GM18505 (cell line): Measurements from ENCODE around the gene KIF1A.
"Not testable (repeated sequence)": the region's sequence is repeated elsewhere in the genome, so short reads cannot be mapped to it uniquely, and the experiment has no call there.

Source experiments
- ATAC-seq: cut with Tn5 transposase; IDR thresholded peaks from one replicate; pipeline ENCODE4 v1.9.1; 2021; ENCODE audit not compliant: unreplicated experiment
- POLR2A ChIP-seq: IDR thresholded peaks from 4 replicates; pipeline ENCODE4 v1.6.1; 2011; ENCODE audit warnings: borderline replicate concordance; ENCODE audit not compliant: insufficient read depth, insufficient read length; ENCODE audit errors: extremely low read depth

KIF1A gene

DNA sequence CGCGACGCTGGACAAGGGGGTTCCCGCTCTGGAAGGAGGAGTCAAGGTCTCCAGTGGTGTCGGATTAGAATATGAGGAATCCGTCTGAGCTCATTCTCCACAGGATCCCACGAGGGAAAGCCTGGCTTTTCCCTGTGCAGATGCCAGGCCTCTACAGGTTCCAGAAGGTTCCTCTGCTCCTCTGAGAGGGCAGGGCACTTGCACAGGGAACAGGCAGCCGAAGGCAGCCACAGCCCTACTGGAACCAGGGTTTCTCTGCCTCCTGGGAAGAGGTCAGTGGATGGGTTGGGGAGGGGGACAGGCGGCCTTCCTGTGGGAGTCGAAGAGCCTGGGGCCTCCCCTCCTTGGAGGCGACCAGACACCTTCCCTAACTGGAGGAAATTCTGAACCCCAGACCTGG lies 130.0 kb downstream of the KIF1A start:
- no peak for ATAC-seq

DNA sequence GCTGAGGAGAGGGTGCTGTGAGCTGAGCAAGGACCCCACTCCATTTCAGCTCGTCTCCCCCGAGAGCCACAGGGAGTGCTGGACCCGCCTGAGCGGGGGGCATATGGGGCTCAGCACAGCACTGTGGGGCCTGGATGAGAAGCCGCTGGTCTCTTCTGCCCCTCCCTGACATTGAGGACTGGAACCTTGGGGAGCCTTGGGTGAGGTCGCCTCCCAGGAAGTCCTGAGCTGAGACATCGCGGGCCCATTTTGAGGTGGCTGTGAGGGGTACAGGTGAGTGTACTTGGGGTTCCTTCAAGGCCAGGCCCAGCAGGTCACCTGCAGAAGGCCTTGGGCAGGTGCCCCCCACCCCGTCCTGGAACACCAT lies 131.5 kb downstream of the KIF1A start:
- ATAC-seq = no peak
- no peak for TF ChIP-seq POLR2A

More for the DNA sequence above, 130.0 kb downstream of the KIF1A start:
- TF ChIP-seq POLR2A = no peak

DNA sequence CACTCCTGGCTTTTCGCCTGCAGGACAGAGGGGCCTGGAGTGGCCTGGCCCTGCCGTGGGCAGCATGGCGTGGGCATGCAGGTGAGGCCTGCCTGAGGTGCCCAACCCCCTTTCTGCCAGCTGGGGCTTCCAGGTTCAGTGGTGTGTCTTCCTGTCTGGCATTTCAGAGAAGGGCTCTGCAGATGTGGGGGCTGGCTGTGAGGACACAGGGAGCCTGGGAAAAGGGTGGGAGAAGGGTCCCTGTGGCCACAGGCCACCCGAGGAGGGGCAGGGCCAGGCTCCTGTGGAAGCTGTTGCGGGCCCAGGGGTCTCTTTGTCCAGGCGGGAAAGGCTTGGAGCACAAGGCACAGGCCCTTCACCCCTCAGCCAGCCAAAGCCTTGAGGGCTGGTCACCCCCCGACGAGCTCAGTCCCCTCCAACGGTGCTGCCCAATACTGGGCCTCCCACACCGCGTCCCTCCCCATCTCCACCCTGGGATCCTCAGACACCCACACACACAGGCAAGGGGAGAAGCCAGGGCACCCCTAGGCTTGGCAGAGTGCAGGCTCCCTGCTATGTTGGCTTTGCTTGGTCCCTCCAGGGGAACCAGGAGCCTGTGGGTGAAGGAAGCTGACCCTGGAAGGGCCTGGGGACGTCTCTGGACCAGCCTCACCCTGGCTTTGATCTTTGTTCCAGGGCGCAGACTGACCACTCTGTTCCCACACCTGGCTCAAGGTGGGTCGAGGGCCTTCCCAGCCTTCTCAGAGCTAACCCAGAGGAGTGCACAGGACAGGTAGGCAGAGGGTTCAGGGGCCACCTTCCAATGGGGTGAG lies 132.1 kb downstream of the KIF1A start:
- ATAC-seq = no peak
- TF ChIP-seq POLR2A = no peak

DNA sequence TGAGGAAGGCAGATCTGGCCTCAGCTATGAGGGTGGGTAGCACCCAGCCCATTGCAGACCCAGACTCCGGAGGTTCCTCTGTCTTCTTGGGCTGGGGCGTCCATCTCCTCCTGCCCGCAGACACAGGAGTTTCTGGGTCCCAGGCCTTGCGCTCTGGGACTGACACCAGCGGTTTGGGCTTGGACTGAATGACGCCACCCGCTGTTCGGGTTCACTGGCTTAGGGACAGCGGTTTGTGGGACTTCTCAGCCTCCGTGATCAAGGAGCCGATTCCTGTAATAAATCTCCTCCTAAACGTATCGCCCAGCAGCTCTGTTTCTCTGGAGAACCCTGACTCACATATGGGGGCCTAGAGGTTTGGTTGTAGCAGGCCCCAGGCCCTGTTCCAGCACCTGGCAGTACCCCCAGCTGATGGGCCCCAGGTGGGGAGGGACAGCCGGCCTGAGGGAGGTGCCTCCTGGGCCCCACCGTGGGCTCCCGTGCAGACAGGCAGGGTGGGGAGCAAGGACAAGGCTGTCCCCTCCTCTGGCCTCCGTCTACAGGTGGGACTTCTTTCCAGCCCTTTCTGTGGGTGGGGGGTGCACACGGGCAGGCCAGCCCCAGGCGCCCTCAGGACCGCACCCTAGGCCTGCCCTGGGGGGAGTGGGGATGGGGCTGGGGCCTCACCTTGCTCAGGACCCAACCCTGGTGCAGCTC lies 132.8 kb downstream of the KIF1A start:
- ATAC-seq = no peak
- no peak for TF ChIP-seq POLR2A

DNA sequence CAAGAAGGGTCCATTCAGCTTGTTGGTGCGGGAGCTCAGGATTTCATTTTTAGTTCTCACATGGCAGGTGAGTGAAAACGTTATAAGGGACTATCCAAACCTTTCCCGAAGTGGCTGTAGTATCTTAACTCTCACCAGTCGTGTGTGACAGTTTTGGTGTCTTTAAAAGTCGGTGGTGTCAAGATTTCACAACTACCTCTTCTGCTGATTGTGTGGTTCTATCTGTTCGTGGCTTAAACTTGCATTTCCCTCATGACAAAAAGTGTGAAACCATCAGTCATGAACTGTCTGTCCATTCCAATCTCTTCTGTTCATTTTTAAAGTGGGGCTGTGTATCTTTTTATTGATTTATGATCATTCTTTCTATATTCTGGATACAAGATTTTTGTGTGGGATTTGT lies 133.6 kb downstream of the KIF1A start:
- TF ChIP-seq POLR2A = no peak
- no peak for ATAC-seq

DNA sequence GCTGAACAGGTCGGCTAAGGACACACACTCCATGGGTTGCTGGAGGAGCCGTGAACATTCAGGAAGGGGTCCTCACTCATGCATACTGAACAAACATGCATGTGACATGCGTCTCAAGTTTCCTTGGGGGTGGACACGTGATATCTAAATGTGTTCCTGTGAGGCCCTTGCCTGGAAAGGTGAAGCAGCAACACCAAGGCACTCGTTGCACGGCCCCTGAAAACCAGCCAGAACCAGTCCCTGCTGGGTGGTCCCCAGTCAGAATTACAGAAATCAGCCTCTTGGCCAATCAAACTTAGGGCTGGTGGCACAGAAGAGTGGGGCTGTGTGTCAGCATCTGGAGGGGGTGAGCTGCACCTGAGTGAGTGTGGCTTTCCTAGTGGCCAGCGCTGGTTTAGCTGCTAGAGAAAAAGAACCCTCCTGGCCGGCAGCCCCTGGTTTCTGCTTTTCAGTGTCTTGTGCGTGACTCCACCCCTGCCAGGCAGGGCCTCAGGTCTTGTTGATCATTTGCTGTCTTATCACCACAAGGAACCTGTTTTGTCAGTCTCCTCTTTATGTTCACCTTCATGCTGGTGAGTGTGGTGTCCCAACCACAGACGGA lies 134.1 kb downstream of the KIF1A start:
- no peak for TF ChIP-seq POLR2A
- no peak for ATAC-seq

DNA sequence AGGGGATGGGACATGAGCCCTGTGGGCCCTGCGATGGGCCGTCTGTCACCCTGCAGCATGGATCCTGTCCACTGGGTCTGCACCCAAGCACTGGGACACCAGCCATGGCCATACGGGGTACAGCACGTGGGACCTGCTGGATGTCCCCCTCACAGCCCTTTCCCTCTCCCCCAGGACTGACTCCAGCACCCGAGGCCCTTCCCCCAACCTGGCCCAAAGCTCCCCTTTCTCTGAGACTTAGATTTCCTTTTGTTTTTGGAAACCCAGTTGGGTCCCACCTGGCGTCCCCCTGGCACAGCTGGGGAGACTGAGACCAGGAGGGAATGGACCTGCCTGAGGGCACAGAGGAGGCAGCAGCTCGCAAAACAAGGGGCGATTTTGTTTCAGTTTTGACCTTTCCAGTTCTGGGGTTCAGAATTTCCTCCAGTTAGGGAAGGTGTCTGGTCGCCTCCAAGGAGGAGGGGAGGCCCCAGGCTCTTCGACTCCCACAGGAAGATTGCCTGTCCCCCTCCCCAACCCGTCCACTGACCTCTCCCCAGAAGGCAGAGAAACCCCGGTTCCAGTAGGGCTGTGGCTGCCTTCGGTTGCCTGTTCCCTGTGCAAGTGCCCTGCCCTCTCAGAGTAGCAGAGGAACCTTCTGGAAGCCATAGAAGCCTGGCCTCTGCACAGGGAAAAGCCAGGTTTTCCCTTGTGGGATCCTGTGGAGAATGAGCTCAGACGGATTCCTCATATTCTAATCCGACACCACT lies 135.9 kb downstream of the KIF1A start:
- ATAC-seq = not testable (repeated sequence)

DNA sequence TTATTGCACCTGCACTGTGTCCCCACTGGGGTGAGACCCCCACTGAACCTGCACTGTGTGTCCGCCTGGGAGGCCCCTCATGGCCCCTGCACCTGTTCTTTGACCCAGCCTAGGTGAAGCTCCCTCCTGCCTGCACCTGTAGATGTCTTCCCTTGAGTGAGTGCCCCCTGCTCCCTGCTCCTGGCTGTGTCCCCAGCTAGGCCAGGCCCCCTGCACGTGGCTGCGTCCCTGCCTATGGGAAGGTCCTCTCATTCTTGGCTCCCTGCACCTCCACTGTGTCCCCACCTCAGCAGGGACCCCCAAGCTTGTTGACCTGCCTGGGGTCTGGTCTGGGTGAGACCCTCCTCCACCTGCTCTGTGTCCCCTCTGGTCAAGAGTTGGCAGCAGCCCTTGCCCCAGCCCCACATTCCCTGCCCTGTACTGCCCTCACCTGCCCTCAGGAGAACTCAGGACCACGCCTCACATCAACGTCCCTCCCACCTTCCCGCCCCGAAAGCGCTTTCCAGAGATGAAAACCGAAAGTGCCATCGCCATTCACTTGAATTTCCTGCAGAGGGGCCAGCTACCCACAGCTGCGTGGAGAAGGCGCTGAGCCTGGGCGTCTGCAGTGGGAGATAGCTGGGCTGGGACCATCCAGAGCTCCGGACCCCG lies 136.6 kb downstream of the KIF1A start:
- not testable (repeated sequence) for ATAC-seq

DNA sequence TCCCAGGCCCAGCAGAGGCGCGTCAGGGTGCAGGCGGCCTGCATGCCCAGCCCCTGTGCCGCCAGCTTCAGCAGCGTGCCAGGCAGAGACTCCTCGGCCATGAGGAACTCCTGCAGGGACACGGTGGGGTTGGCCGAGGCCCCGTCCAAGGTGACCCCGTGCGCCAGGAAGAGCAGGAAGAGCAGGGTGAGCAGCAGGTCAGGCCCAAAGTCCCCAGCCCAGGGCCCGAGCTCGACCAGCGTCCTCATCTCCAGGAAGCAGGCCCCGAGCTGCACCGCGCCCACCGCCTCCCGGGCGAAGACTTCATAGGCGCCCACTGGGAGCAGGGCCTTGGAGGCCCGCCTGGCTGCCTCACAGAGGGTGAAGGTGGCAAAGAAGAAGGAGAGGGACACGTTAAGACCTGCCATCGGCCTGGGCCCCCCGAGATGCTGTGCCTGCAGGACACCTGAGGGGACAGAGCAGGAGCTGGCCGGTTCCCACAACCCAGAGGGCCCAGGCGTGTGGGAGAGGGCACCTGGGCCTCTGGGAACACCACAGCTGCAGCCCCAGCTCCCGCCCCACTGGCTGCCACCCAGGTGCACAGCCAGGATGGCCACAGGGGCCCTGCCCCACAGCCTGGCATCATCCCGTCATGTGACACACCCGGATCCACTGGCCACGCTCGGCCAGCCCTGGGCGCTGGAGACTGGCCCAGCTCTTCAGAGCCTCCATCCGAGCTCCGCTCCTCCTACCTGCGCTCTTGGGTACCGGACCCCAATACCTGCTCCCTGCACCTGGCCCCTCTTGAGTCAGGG lies 137.4 kb downstream of the KIF1A start, which contains the start of gene AQP12B:
Gene AQP12B (minus strand): TSS at position 455 of the 794 bp plus-strand sequence. CDS start 48 bp downstream, at position 407.
- ATAC-seq = not testable (repeated sequence)

DNA sequence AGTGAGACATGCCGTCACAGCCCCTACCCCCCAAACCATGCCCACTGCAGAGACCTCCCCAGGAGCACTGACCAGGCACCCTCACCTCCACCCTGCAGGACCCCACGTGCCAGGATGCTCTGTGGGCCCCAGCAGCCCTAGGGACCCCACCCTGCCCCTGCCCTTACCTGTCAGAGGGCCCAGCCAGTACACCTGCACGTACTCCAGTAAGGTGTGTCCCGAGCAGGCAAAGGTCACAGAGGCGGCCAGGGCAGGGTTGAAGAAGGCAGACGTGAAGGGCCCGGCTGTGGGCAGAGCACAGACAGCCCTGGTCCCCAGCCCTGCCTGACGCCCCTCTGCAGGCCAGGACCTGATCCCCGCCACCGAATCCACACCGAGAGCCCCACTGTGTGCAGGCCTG lies 139.8 kb downstream of the KIF1A start:
- ATAC-seq = not testable (repeated sequence)

DNA sequence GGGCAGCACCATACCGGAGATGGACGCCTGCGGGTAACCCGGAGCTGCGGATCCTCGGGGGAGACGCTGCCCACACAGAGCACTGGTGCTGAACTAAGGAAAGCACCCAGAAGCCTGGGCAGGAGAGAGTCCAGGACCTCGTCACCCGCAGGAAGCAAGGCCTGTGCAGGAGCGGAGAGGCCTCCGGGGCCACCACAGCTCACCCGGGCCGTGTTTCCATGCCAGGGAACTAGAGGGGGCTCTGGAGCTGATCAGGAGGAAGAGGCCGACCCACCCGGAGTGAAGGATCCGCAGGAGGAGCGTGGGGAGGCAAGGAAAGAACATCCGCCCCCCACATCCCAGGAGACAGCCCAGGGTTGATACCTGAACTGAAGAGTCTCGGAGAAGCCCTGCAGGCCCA lies 141.1 kb downstream of the KIF1A start:
- not testable (repeated sequence) for ATAC-seq

DNA sequence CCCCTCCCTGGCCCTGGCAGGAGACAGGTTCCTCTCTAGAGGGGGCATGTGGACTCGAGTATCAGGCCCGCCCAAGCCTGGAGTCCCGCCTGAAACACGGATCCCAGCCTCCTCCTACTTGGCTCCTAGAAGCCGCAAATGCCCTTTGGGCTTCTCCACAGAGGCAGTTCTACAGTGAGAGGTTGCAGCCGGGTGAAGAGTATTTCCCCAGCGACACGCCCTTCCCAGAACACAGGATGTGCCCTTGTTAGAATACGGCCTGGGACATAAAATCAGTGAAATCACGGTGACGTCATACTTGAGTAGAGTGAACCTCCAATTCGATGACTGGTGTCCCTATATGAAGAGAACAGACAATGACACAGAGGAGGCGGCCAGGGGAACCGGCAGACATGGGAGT lies 142.0 kb downstream of the KIF1A start:
- ATAC-seq = not testable (repeated sequence)

DNA sequence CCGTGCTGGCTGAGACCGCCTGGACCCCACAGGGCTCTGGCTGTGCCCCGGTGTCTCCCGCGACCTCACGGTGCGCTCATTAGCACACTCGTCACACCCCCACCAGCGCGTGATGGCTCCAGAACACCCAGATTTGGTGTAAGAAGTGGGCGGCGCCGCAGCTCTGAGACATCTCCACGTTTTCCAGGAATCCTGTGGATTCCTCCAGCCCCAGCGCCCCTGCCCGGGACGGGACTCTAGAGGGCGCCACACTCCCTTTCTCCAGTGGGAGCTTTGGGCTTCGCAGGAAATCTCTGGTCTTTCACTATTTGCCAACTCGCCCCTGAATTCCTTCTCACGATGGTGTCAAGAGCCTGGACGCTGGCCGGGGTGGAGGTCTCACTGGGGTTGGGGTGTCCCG lies 144.7 kb downstream of the KIF1A start:
- ATAC-seq = not testable (repeated sequence)

DNA sequence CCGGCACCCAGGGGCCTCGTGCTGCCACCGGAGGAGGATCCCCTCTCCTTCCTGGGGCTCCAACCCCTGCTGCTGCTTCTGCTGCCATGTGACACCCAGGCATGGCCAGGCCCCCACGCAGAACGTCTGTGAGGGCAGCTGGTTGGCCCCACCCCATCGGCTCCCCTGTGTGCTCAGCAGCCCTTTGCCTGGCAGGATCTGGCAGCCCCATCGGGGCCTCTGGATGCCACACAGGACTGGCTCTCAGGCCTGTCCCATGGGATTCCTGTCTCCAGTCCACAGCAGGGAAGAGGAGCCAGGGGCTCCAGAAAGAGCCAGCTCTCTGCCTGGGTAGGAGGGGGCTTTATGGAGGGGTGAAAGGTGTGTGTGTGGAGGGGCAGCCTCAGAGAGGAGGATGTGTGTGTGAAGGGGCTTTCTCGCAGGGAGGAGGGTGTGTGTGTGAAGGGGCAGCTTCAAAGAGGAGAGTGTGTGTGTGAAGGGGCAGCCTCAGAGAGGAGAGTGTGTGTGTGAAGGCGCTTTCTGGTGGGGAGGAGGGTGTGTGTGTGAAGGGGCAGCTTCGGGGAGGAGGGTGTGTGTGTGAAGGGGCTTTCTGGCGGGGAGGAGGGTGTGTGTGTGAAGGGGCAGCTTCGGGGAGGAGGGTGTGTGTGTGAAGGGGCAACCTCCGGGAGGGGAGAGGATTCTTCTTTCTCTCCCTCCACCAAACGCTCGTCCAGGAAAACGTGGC lies 145.4 kb downstream of the KIF1A start:
- not testable (repeated sequence) for ATAC-seq
